SK-N-SH treated with all-trans-retinoic acid at 6 μM for 48 hours (cell line): ENCODE measurements around the gene AK3.

Source experiments
- ATAC-seq: fragments of 200-7000 bp; cut with Tn5 transposase; 3 replicates; pipeline ENCODE4 v1.9.1; 2020; ENCODE audit warnings: mild to moderate bottlenecking, moderate library complexity
- ARNTL ChIP-seq: fragments of 450-650 bp; formaldehyde crosslinking; IDR thresholded peaks from 2 replicates; pipeline ENCODE4 v1.5.0; 2020; ENCODE audit warnings: low read depth, mild to moderate bottlenecking, moderate library complexity, borderline replicate concordance
- BACH2 ChIP-seq: fragments of 250-450 bp; sonication (Bioruptor Pico); IDR thresholded peaks from 2 replicates; pipeline ENCODE4 v1.9.0; 2021; ENCODE audit warnings: mild to moderate bottlenecking, borderline replicate concordance
- CSDC2 ChIP-seq: fragments of 250-450 bp; sonication (Bioruptor Pico); IDR thresholded peaks from 2 replicates; pipeline ENCODE4 v1.5.0; 2020; ENCODE audit warnings: mild to moderate bottlenecking, moderate library complexity
- ESRRG ChIP-seq: fragments of 250-450 bp; sonication (Bioruptor Pico); IDR thresholded peaks from 2 replicates; pipeline ENCODE4 v1.6.1; 2021; ENCODE audit warnings: mild to moderate bottlenecking
- GLIS3 ChIP-seq: fragments of 250-450 bp; sonication (Bioruptor Pico); IDR thresholded peaks from 2 replicates; pipeline ENCODE4 v1.5.0; 2020; ENCODE audit warnings: mild to moderate bottlenecking, moderate library complexity
- ISL1 ChIP-seq: fragments of 250-450 bp; sonication (Bioruptor Pico); IDR thresholded peaks from 2 replicates; pipeline ENCODE4 v2.1.2; 2022; ENCODE audit warnings: mild to moderate bottlenecking, moderate library complexity
- OSR1 ChIP-seq: fragments of 250-450 bp; sonication (Bioruptor Pico); IDR thresholded peaks from 2 replicates; pipeline ENCODE4 v1.8.0; 2022; ENCODE audit warnings: moderate library complexity, mild to moderate bottlenecking, inconsistent platforms
- PPARA ChIP-seq: fragments of 250-450 bp; sonication (Bioruptor Pico); IDR thresholded peaks from 2 replicates; pipeline ENCODE4 v1.5.0; 2020; ENCODE audit warnings: mild to moderate bottlenecking, borderline replicate concordance
- RARB ChIP-seq: fragments of 250-450 bp; sonication (Bioruptor Pico); IDR thresholded peaks from 2 replicates; pipeline ENCODE4 v1.8.0; 2021; ENCODE audit warnings: mild to moderate bottlenecking, moderate library complexity
- SNAI2 ChIP-seq: fragments of 250-450 bp; sonication (Bioruptor Pico); IDR thresholded peaks from 2 replicates; pipeline ENCODE4 v1.5.0; 2020; ENCODE audit warnings: mild to moderate bottlenecking, moderate library complexity
- TCF4 ChIP-seq: fragments of 250-450 bp; sonication (Bioruptor Pico); IDR thresholded peaks from 2 replicates; pipeline ENCODE4 v1.8.0; 2021; ENCODE audit warnings: mild to moderate bottlenecking, moderate library complexity, borderline replicate concordance
- TOX ChIP-seq: fragments of 250-450 bp; sonication (Bioruptor Pico); IDR thresholded peaks from 2 replicates; pipeline ENCODE4 v1.8.0; 2021; ENCODE audit warnings: mild to moderate bottlenecking, moderate library complexity, borderline replicate concordance
- ZC3H10 ChIP-seq: fragments of 250-450 bp; sonication (Bioruptor Pico); IDR thresholded peaks from 2 replicates; pipeline ENCODE4 v1.5.1; 2021; ENCODE audit warnings: mild to moderate bottlenecking, moderate library complexity
- ZFP3 ChIP-seq: fragments of 250-450 bp; sonication (Bioruptor Pico); IDR thresholded peaks from 2 replicates; pipeline ENCODE4 v1.5.0; 2020; ENCODE audit warnings: mild to moderate bottlenecking, moderate library complexity
- ZFP30 ChIP-seq: fragments of 450-650 bp; formaldehyde crosslinking; IDR thresholded peaks from 2 replicates; pipeline ENCODE4 v1.5.0; 2022; ENCODE audit warnings: mild to moderate bottlenecking, moderate library complexity
- ZNF70 ChIP-seq: fragments of 450-650 bp; formaldehyde crosslinking; IDR thresholded peaks from 2 replicates; pipeline ENCODE4 v1.5.0; 2020; ENCODE audit warnings: mild to moderate bottlenecking, moderate library complexity
- ZNF8 ChIP-seq: fragments of 450-650 bp; formaldehyde crosslinking; IDR thresholded peaks from 2 replicates; pipeline ENCODE4 v1.5.0; 2020; ENCODE audit warnings: mild to moderate bottlenecking, moderate library complexity
- TF ChIP-seq, protein P1 (sequence below): fragments of 250-450 bp; sonication (Bioruptor Pico); IDR thresholded peaks from 2 replicates; pipeline ENCODE4 v1.5.1; 2020; ENCODE audit warnings: low read depth, mild to moderate bottlenecking, moderate library complexity
- TF ChIP-seq, protein P2 (sequence below): fragments of 250-450 bp; sonication (Bioruptor Pico); IDR thresholded peaks from 2 replicates; pipeline ENCODE4 v1.8.0; 2020; ENCODE audit warnings: mild to moderate bottlenecking, moderate library complexity, borderline replicate concordance
- TF ChIP-seq, protein P3 (sequence below): fragments of 250-450 bp; sonication (Bioruptor Pico); IDR thresholded peaks from 2 replicates; pipeline ENCODE4 v1.5.0; 2020; ENCODE audit warnings: mild to moderate bottlenecking, moderate library complexity
- TF ChIP-seq, protein P4 (sequence below): fragments of 250-450 bp; sonication (Bioruptor Pico); IDR thresholded peaks from 2 replicates; pipeline ENCODE4 v1.8.0; 2021; ENCODE audit warnings: low read depth, mild to moderate bottlenecking, moderate library complexity, borderline replicate concordance

The AK3 gene

DNA sequence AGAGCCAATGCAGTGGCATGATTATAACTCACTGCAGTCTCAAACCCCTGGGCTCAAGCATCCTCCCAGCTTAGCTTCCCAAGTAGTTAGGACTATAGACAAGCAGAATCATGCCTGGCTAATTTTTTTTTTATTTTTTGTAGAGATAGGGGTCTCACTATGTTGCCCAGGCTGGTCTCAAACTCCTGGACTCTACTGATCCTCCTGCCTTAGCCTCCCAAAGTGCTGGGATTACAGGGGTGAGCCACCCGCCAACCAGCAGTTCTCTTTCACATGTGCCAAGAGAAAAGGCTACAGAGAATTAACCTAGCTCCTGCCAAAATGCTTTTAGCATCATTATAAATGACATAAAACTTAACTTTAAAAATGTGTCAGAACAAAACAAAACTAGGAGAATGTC lies 8.1 kb downstream of the AK3 start:
- ATAC-seq, result no peak
- no peak for TF ChIP-seq TOX
- no peak for TF ChIP-seq ZNF8 (CRISPR knock-in tag)

DNA sequence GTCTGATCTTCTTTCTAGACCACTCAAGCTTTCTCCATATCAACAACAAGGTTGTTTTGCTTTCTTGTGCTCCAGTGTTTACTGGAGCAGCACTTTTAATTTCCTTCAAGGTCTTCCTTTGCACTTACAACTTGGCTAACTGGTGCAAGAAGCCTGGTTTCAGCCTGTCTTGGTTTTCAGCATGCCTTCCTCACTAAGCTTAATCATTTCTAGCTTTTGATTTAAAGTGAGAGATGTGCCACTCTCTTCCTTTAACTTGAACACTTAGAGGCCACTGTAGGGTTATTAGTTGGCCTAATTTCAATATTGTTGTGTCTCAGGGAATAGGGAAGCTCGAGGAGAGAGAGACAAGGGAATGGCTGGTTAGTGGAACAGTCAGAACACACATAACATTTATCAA lies 13.4 kb downstream of the AK3 start:
- no peak for ATAC-seq
- TF ChIP-seq, protein P1, sequence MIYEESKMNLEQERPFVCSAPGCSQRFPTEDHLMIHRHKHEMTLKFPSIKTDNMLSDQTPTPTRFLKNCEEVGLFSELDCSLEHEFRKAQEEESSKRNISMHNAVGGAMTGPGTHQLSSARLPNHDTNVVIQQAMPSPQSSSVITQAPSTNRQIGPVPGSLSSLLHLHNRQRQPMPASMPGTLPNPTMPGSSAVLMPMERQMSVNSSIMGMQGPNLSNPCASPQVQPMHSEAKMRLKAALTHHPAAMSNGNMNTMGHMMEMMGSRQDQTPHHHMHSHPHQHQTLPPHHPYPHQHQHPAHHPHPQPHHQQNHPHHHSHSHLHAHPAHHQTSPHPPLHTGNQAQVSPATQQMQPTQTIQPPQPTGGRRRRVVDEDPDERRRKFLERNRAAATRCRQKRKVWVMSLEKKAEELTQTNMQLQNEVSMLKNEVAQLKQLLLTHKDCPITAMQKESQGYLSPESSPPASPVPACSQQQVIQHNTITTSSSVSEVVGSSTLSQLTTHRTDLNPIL, result no peak
- TF ChIP-seq, protein P2, sequence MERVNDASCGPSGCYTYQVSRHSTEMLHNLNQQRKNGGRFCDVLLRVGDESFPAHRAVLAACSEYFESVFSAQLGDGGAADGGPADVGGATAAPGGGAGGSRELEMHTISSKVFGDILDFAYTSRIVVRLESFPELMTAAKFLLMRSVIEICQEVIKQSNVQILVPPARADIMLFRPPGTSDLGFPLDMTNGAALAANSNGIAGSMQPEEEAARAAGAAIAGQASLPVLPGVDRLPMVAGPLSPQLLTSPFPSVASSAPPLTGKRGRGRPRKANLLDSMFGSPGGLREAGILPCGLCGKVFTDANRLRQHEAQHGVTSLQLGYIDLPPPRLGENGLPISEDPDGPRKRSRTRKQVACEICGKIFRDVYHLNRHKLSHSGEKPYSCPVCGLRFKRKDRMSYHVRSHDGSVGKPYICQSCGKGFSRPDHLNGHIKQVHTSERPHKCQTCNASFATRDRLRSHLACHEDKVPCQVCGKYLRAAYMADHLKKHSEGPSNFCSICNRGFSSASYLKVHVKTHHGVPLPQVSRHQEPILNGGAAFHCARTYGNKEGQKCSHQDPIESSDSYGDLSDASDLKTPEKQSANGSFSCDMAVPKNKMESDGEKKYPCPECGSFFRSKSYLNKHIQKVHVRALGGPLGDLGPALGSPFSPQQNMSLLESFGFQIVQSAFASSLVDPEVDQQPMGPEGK (CRISPR knock-in tag), result no peak
- no peak for TF ChIP-seq ZFP3 (CRISPR knock-in tag)
- no peak for TF ChIP-seq BACH2 (CRISPR knock-in tag)
- TF ChIP-seq ESRRG, result no peak
- TF ChIP-seq PPARA, result no peak
- TF ChIP-seq, protein P3, sequence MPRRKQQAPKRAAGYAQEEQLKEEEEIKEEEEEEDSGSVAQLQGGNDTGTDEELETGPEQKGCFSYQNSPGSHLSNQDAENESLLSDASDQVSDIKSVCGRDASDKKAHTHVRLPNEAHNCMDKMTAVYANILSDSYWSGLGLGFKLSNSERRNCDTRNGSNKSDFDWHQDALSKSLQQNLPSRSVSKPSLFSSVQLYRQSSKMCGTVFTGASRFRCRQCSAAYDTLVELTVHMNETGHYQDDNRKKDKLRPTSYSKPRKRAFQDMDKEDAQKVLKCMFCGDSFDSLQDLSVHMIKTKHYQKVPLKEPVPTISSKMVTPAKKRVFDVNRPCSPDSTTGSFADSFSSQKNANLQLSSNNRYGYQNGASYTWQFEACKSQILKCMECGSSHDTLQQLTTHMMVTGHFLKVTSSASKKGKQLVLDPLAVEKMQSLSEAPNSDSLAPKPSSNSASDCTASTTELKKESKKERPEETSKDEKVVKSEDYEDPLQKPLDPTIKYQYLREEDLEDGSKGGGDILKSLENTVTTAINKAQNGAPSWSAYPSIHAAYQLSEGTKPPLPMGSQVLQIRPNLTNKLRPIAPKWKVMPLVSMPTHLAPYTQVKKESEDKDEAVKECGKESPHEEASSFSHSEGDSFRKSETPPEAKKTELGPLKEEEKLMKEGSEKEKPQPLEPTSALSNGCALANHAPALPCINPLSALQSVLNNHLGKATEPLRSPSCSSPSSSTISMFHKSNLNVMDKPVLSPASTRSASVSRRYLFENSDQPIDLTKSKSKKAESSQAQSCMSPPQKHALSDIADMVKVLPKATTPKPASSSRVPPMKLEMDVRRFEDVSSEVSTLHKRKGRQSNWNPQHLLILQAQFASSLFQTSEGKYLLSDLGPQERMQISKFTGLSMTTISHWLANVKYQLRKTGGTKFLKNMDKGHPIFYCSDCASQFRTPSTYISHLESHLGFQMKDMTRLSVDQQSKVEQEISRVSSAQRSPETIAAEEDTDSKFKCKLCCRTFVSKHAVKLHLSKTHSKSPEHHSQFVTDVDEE (CRISPR knock-in tag), result no peak
- TF ChIP-seq GLIS3 (CRISPR knock-in tag), result no peak
- TF ChIP-seq ARNTL (CRISPR knock-in tag), result no peak
- no peak for TF ChIP-seq ZC3H10
- TF ChIP-seq, protein P4, sequence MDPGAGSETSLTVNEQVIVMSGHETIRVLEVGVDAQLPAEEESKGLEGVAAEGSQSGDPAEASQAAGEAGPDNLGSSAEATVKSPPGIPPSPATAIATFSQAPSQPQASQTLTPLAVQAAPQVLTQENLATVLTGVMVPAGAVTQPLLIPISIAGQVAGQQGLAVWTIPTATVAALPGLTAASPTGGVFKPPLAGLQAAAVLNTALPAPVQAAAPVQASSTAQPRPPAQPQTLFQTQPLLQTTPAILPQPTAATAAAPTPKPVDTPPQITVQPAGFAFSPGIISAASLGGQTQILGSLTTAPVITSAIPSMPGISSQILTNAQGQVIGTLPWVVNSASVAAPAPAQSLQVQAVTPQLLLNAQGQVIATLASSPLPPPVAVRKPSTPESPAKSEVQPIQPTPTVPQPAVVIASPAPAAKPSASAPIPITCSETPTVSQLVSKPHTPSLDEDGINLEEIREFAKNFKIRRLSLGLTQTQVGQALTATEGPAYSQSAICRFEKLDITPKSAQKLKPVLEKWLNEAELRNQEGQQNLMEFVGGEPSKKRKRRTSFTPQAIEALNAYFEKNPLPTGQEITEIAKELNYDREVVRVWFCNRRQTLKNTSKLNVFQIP (CRISPR knock-in tag), result no peak
- TF ChIP-seq ZNF8 (CRISPR knock-in tag), result no peak
- TF ChIP-seq SNAI2 (CRISPR knock-in tag), result no peak
- TF ChIP-seq ZFP30 (CRISPR knock-in tag), result no peak
- no peak for TF ChIP-seq TOX
- no peak for TF ChIP-seq TCF4

DNA sequence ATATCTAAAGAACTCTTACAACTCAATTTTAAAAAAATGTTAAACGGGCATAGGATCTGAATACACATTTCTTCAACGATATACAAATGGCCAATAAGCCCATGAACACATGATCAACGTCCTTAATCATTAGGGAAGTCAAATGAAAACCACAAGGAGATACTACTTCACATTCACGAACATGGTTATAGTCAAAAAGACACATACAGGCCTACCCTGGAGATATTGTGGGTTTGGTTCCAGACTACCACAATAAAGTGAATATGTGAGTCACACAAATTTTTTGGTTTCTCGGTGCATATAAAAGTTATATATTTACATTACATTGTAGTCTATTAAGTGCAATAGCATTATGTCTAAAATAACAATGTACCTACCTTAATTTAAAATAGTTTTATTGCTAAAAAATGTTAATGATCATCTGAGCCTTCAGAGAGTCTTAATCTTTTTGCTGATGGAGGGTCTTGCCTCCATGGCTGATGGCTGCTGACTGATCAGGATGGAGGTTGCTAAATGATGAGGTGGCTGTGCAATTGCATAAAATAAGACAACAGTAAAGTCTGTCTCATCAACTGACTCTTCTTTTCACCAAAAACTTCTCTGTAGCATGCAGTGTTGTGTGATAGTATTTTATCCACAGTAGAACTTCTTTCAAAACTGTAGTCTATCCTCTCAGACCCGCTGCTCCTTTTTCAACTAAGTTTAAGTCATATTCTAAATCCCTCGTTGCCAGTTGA lies 15.1 kb downstream of the AK3 start:
- no peak for ATAC-seq
- TF ChIP-seq ZNF70 (no peak), SNAI2 (CRISPR knock-in tag) (no peak), ZC3H10 (no peak), ZFP30 (CRISPR knock-in tag) (no peak), ZNF8 (CRISPR knock-in tag) (no peak), PPARA (no peak), GLIS3 (CRISPR knock-in tag) (no peak), ZFP3 (CRISPR knock-in tag) (no peak), CSDC2 (no peak), ISL1 (CRISPR knock-in tag) (no peak)
- TF ChIP-seq, protein P2 (CRISPR knock-in tag), result no peak

DNA sequence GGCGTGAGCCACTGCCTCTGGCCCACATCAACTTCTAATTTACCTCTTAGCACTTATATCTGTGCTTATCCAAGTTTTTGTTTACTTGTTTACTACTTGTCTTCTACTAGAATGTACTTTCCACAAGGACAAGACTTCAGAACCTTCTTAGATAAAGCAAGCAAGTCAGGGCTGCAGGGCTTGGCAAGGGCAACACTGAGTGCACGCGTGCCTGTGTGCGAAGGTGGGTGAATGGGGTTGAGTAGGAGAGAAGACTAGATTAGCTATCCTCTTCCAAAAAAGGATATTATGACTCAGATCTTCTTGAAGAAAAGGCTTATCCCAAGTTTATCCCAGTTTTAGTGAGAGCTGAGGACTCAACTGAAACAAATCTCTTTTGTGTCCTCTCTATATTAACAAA lies 19.3 kb downstream of the AK3 start:
- ATAC-seq, result no peak
- TF ChIP-seq ZNF70, result no peak
- TF ChIP-seq, protein P4 (CRISPR knock-in tag), result no peak
- no peak for TF ChIP-seq RARB (CRISPR knock-in tag)
- no peak for TF ChIP-seq ISL1 (CRISPR knock-in tag)
- no peak for TF ChIP-seq ZFP30 (CRISPR knock-in tag)
- no peak for TF ChIP-seq BACH2 (CRISPR knock-in tag)
- no peak for TF ChIP-seq TOX
- TF ChIP-seq SNAI2 (CRISPR knock-in tag), result no peak
- no peak for TF ChIP-seq GLIS3 (CRISPR knock-in tag)
- TF ChIP-seq ZFP3 (CRISPR knock-in tag), result no peak
- no peak for TF ChIP-seq TCF4
- TF ChIP-seq OSR1 (CRISPR knock-in tag), result no peak
- no peak for TF ChIP-seq ESRRG
